HTERT RPE-1 (cell line): Measurements from ENCODE around the gene TRMU.

ENCODE experiments used
- in situ Hi-C: fragments of 300-500 bp; cut with MboI; formaldehyde crosslinking; loops from 4 replicates; pipeline ENCODE4 v1.14.3; 2020; ENCODE audit warnings: low sequenced_read_pairs

TRMU gene

GRCh38 chr22:46354176-46354992 lies 18.9 kb downstream of the TRMU start:
- in situ Hi-C loops: loop anchor here (25.0 kb wide), 1 partner anchor 183 kb away; the partner anchor contains the start of gene CELSR1

- in situ Hi-C loops: loop anchor here (25.0 kb wide), 1 partner anchor 182 kb away; the partner anchor contains the start of gene CELSR1
These were observed 19.4 kb downstream of the TRMU start for GRCh38 chr22:46354993-46355305.

- in situ Hi-C loops: loop anchor here (25.0 kb wide), 1 partner anchor 182 kb away; the partner anchor contains the start of gene CELSR1
These were observed 20.0 kb downstream of the TRMU start for GRCh38 chr22:46355369-46355995.

GRCh38 chr22:46355996-46356471 lies 20.5 kb downstream of the TRMU start:
- in situ Hi-C loops: loop anchor here (25.0 kb wide), 1 partner anchor 181 kb away; the partner anchor contains the start of gene CELSR1

GRCh38 chr22:46356496-46357480 lies 21.3 kb downstream of the TRMU start:
- in situ Hi-C loops: loop anchor here (25.0 kb wide), 1 partner anchor 181 kb away; the partner anchor contains the start of gene CELSR1

GRCh38 chr22:46357711-46358520 lies 22.4 kb downstream of the TRMU start:
- in situ Hi-C loops: loop anchor here (25.0 kb wide), 1 partner anchor 179 kb away; the partner anchor contains the start of gene CELSR1

- in situ Hi-C loops: loop anchor here (25.0 kb wide), 1 partner anchor 179 kb away; the partner anchor contains the start of gene CELSR1
These were observed 23.3 kb downstream of the TRMU start for GRCh38 chr22:46358766-46359165.

GRCh38 chr22:46359362-46359761 lies 23.8 kb downstream of the TRMU start:
- in situ Hi-C loops: loop anchor here (25.0 kb wide), 1 partner anchor 178 kb away; the partner anchor contains the start of gene CELSR1

GRCh38 chr22:46360097-46360496 lies 24.6 kb downstream of the TRMU start:
- in situ Hi-C loops: loop anchor here (25.0 kb wide), 1 partner anchor 177 kb away; the partner anchor contains the start of gene CELSR1

GRCh38 chr22:46360891-46361290 lies 25.4 kb downstream of the TRMU start:
- in situ Hi-C loops: loop anchor here (25.0 kb wide), 1 partner anchor 176 kb away; the partner anchor contains the start of gene CELSR1

- in situ Hi-C loops: loop anchor here (25.0 kb wide), 1 partner anchor 175 kb away; the partner anchor contains the start of gene CELSR1
These were observed 26.3 kb downstream of the TRMU start for GRCh38 chr22:46361826-46362202.

GRCh38 chr22:46362203-46362933 lies 26.9 kb downstream of the TRMU start:
- in situ Hi-C loops: loop anchor here (25.0 kb wide), 1 partner anchor 175 kb away; the partner anchor contains the start of gene CELSR1

GRCh38 chr22:46362934-46363515 lies 27.5 kb downstream of the TRMU start:
- in situ Hi-C loops: loop anchor here (25.0 kb wide), 1 partner anchor 174 kb away; the partner anchor contains the start of gene CELSR1

- in situ Hi-C loops: loop anchor here (25.0 kb wide), 1 partner anchor 174 kb away; the partner anchor contains the start of gene CELSR1
These were observed 28.3 kb downstream of the TRMU start for GRCh38 chr22:46363611-46364321.

GRCh38 chr22:46364341-46365165 lies 29.0 kb downstream of the TRMU start:
- in situ Hi-C loops: loop anchor here (25.0 kb wide), 1 partner anchor 173 kb away; the partner anchor contains the start of gene CELSR1

GRCh38 chr22:46365166-46365624 lies 29.7 kb downstream of the TRMU start:
- in situ Hi-C loops: loop anchor here (25.0 kb wide), 1 partner anchor 172 kb away; the partner anchor contains the start of gene CELSR1
